Activated T-cell treated with anti-CD3 and anti-CD28 coated beads, Interleukin-2, amount 50 U/mL, for 48 hours (primary cell): ENCODE results near the gene C15orf39.
"Not testable (repeated sequence)": the region's sequence is repeated elsewhere in the genome, so short reads cannot be mapped to it uniquely, and the experiment has no call there.

Source experiments
- DNase-seq, 2 experiments: peaks; one replicate each; pipeline ENCODE4 v3.0.0-alpha.2; 2020

The C15orf39 gene

DNA sequence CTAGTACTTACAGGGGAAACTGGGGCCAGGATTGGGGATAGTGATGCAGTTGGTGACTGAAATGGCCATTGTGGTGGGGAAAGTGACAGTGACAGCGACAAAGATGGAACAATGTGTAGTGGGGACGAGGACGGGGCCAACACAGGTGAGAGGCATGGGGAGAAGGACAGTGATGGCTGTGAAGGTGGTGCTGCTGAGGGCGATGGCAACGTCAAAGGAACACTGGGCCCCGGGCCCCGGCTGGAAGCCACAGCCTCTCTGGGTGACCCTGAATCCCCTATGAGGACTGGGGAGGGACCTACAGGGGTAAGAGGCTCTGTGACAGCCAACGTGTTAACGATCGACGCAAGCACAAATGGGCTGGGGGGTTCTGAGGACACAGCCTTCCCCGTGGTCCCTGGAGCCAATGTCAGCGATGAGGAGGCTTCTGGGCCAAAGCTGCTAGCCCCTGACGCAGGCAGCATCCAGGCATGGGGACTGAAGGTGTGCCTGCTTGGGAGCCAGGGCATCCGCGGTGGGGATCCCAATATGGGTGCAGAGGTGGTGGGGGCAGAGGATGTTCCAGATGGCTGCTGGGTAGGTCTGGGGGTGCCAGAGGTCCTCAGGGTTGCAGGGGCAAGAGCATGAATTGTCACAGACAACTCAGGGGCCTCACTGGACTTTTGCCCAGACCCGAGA lies 31.3 kb downstream of the C15orf39 start:
- no peak for DNase-seq

DNA sequence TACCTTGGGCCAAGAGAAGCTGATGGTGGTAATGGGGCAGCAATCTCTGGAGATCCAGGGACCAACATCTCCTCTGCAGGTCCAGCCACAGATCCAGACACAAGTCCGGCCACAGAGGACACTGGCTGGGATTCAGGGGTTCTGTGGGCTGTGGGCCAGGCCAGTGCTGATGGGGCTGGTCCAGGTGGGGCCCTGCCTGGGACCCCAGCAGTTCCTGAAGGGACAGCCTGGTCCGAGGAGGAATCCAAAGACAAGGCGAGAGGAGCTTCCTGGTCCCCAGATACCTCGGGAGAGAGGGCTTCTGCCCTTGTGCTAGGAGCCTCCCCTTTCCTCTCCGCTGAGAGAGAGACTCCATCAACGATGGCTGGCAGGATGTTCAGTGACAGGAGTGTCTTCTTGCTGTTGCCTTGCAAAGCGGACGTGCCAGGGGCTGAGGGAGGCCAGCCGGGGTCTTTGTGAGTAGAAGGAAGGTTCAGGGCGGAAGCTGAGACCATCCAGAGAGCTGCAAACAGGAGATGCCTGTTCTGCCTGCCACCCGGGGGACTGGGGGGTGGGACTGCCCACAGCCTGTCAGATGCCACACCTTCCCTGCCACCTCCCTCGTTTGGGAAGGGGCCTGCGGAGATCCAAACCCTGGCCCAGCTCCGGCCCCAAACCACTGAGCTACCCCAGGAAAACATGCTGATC lies 32.0 kb downstream of the C15orf39 start:
- DNase-seq: no peak

- DNase-seq: no peak
Measured at GRCh38 chr15:75234191-75234810, 32.6 kb downstream of the C15orf39 start.

GRCh38 chr15:75235051-75235673 lies 33.5 kb downstream of the C15orf39 start:
- DNase-seq: no peak

GRCh38 chr15:75235760-75236729 lies 34.4 kb downstream of the C15orf39 start:
- DNase-seq: no peak

DNA sequence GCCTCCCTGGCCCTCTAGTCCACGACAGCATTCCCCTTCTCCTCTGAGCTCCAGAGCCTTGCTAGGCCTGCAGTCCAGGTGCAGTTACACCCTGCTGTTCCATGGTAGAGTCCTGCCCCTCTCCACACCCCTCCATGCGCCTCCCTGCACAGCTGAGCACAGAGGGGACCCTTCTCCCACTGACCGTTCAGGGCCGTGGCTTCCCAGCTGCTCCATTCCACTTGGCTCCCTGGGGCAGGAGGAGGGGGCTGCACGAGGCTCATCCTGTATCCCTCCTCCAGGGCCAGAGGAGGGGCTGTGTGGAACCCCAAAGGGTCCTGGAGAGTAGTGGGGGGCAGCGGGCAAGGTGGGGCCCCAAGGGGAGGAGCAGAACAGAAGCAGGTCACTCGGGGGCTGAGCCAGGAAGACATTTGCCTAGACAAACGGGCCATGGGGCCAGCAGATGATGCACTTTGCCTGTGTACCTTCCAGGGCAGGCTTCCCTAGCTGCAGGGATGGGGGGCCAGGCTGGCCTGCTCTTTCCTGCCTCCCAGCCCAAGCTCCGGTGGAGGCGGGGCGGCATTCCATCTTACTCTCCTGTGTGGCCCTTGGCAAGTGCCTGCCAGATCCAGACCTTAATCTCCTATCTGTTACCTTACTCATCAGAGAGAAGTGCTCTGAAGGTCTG lies 35.8 kb downstream of the C15orf39 start:
- DNase-seq: no peak

DNA sequence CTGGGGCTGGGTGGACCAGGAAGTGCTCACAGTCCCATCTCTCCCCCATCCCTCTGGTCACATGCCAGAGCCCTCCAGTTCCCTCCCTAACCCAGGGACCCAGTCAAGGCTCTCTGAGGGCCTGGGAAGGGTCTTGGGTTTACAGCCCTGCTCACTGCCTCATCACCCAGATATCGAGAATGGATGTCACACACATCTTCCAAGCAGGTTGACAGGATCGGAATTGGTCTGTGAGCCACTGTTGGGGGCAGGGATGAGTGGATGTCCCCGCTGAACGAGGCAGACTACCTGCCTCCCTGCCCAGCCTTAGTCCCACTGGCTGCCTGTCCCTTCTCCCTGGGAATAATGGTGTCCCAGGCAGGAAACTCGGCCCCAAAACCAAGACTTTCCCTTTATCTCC lies 36.5 kb downstream of the C15orf39 start:
- DNase-seq: no peak

GRCh38 chr15:75245741-75246140 lies 44.1 kb downstream of the C15orf39 start:
- DNase-seq: not testable (repeated sequence)

DNA sequence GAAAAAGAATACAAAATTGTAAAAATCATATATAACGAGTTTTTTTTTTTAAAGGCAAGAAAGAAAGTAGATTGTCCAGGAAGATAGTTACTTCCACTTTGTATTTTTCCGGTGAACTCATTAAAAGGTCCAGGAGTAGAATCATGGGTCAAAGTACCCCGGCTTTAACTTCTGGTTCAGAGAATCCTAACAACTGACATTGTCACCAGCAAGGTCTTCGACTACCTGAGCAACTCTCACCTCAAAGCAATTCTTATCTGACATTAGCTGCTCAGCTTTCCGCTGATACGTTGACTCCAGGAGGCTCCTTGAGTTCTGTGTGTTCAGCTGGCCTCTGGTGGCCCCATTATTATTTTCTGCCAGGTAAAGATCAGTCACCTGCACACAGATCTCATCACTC lies 47.3 kb downstream of the C15orf39 start:
- not testable (repeated sequence) for DNase-seq

- DNase-seq: no peak
Measured at GRCh38 chr15:75249726-75250125, 48.0 kb downstream of the C15orf39 start.

DNA sequence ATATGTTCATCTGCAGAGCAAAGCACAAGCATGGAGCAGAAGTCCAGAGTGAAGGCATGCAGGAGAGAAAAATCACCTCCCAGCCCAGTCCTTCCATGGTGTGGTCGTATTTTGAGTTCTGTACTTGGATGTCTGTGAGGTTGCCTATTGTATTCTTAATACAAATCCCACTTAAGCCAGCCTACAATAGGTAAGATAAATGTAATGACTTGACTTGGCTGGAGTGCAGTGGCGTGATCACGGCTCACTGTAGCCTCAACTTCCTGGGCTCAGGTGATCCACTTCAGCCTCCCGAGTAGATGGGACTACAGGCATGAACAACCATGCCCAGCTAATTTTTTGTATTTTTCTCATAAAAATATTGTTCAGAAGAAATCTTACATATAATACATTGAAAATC lies 49.7 kb downstream of the C15orf39 start:
- DNase-seq: not testable (repeated sequence)

DNA sequence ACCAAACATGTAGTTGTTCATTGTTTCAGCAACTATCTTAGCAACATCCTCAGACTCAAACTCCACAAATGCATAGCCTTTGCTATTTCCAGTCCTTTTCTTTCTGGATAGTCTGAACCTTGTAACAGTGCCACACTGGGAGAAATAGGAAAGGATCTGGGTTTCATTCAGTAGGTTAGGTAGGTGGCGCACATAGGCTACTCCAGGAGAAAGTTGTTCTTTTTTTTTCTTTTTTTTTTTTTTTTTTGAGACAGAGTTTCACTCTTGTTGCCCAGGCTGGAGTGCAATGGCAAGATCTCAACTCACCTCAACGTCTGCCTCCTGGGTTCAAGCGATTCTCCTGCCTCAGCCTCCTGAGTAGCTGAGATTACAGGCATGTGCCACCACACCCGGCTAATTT lies 50.6 kb downstream of the C15orf39 start:
- not testable (repeated sequence) for DNase-seq

DNA sequence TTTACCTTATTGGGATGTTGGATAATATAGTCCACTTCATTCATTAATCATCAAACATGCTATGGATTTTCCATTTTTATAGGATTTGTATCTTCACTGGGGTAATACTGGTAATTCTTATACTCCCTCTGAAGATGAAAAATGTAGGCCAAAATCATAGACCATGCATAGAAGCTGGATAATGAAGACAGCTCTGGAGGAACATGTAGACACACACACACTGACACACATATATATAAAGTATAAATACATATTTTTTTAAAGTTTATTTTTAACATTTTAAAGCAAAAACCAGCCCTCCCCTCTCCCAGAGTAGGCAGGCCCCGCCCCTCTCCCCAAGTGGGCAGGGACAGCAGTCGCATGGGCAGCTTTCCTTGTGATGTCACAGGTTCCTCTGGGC lies 56.4 kb downstream of the C15orf39 start, which contains the start of gene GOLGA6C:
GOLGA6C (plus strand) TSS at position 301 of the 400 bp plus-strand sequence. CDS start 265 bp downstream, outside the sequence.
- DNase-seq: not testable (repeated sequence)

- not testable (repeated sequence) for DNase-seq
Measured at GRCh38 chr15:75258620-75259343, 57.1 kb downstream of the C15orf39 start.

DNA sequence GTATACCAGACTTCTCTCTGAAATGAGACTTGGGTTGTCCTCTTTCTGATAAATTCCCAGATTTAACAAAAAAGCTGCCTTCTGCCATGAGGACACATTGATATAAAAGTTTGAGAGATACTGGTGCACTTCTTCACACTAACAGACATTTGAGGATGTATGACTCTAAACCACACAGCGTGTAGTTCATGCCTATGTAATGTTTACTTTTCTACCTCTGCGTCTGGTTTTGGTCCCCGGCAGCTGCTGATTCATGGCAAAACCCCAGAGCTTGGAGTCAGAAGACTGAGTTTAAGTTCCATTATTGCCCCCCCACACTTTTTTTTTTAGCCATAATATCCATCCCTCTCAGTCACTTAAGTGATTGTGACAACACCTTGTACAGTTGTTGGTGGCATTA lies 58.2 kb downstream of the C15orf39 start:
- DNase-seq: not testable (repeated sequence)
